ENCODE data around the gene NMNAT2.
A peak's percentile ranks its signal among the peaks of the same experiment; 100 is the strongest.

Gene NMNAT2

DNA sequence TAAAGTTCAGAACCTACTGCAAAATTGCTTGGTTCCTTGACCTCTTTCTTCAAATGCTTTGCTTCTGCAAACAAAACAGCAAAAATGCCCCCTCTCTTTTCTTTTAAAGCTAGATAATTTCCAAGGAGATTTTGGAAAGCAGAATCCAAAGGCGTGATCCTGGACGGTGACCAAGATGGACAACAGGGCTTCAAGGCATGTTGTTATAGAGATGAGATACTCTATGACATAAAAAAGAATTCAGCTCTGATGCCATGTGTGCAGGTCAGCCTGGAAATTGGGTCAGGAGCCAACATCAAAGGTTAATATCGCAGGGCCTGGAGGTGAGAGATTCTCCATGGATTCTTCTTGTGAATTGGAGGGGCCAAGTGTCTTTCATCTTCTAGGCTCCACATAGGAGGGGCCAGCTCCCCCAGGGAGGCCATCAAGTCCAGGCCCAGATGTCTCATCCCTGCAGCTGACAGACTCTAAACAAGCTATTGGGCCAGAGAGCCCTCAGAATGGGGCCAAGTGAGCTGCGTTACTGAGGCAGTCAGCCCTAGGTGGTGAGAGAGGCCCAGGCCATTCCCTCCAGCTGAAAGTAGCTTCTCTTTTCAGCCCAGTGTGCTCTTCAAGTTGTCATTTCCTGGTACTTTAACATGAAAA, 45.5 kb downstream of the NMNAT2 start:
- H3K27ac ChIP-seq (replicated peaks; ENCODE audit: low read length) = no peak overlapping the region
- no peak overlapping the region for H3K4ac ChIP-seq (ENCODE audit: low read length)
- no peak overlapping the region for H4K91ac ChIP-seq (ENCODE audit: low read depth, low read length, poor library complexity)
- H3K79me1 ChIP-seq (ENCODE audit: low read depth, low read length) = no peaks in the 10 kb centered on the region
- H2BK120ac ChIP-seq (ENCODE audit: low read depth, low read length) = no peak overlapping the region
- H3K23ac ChIP-seq (ENCODE audit: low read depth, low read length, poor library complexity) = no peak overlapping the region
- H2AFZ ChIP-seq (ENCODE audit: low read length) = no peak overlapping the region
- no peaks in the 10 kb centered on the region for H3K27me3 ChIP-seq (ENCODE audit: control insufficient read depth in 3 of 3, insufficient read depth in 3 of 3, low read depth in 1 of 3, low read length in 3 of 3)
- H3K4me3 ChIP-seq (ENCODE audit: low read length in 2 of 2) = no peak overlapping the region
- H2AK5ac ChIP-seq (ENCODE audit: low read depth, low read length) = no peak overlapping the region
- no peaks in the 10 kb centered on the region for H3K36me3 ChIP-seq (replicated peaks in 1 of 2; ENCODE audit: control insufficient read depth in 2 of 2, insufficient read depth in 2 of 2, low read length in 2 of 2)
- no peak overlapping the region for H4K8ac ChIP-seq (ENCODE audit: low read depth, low read length)
- H3K9ac ChIP-seq (ENCODE audit: low read depth, low read length, poor library complexity) = no peak overlapping the region
- DNase-seq (ENCODE audit: low spot score) = no peak
- H3K4me1 ChIP-seq (ENCODE audit: control insufficient read depth in 2 of 2, insufficient read depth in 1 of 2, low read depth in 1 of 2, low read length in 2 of 2) = peaks cover 0 to 6% of the 10 kb centered on the region in 2 donors
- no peak overlapping the region for H2BK5ac ChIP-seq (ENCODE audit: low read length)
- H2BK12ac ChIP-seq (ENCODE audit: low read length) = no peak overlapping the region
- no peak overlapping the region for H3K4me2 ChIP-seq (ENCODE audit: insufficient read depth, low read length, poor library complexity, severe bottlenecking)
- peak overlapping the region; percentile 40 for H3K18ac ChIP-seq (ENCODE audit: low read length)
- no peaks in the 10 kb centered on the region for H3K9me3 ChIP-seq (replicated peaks in 1 of 2; ENCODE audit: control insufficient read depth in 2 of 2, insufficient read depth in 1 of 2, low read depth in 1 of 2, low read length in 2 of 2)
- H2BK15ac ChIP-seq (ENCODE audit: low read length) = no peak overlapping the region
- WGBS, 2 donors (ENCODE audit: extremely low coverage in 2 of 2, insufficient read length in 2 of 2, insufficient replicate concordance in 1 of 2) = no CpG with 5 or more reads among the region's 4 CpGs
- H3K14ac ChIP-seq (ENCODE audit: low read length) = no peak overlapping the region

DNA sequence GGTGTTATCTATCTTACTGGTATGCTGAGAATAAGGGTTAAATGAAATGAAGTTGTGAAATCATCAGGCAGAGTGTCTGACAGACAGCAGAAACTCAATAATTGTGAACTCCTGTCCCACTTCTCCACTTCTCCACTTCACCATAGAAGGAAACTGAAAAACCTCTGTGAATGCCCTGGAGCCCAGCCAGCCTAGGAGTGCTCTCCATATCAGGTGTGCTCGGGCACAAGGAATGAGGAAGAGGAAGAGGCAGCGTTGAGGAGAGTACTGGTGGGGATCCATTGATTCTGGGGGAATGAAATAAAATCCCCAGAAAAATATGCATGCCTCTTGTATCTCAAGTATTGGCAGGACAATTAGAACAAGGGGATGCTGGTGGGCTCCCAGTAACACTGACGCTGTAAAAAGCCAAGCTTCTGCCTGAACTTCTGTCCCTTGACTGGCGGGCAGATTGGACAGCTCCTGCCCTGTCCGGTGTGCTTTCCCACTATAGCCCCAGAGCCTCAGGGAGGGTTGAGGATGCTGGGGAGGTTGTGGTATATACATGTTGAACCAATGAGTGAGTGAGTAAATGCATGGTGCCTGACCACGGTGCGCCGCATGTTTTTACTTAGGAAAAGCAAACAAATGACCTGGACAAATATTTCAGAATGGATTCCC, 47.7 kb downstream of the NMNAT2 start:
- Histone ChIP-seq H3K4ac (ENCODE audit: low read length) (no peak overlapping the region), H4K91ac (ENCODE audit: low read depth, low read length, poor library complexity) (no peak overlapping the region), H3K14ac (ENCODE audit: low read length) (no peak overlapping the region), H3K18ac (ENCODE audit: low read length) (no peak overlapping the region), H4K8ac (ENCODE audit: low read depth, low read length) (no peak overlapping the region), H3K23ac (ENCODE audit: low read depth, low read length, poor library complexity) (no peak overlapping the region), H3K4me3 (ENCODE audit: low read length in 2 of 2) (no peak overlapping the region), H2BK5ac (ENCODE audit: low read length) (no peak overlapping the region), H3K27ac (replicated peaks; ENCODE audit: low read length) (no peak overlapping the region), H2BK15ac (ENCODE audit: low read length) (no peak overlapping the region), H2BK120ac (ENCODE audit: low read depth, low read length) (no peak overlapping the region), H3K36me3 (replicated peaks in 1 of 2; ENCODE audit: control insufficient read depth in 2 of 2, insufficient read depth in 2 of 2, low read length in 2 of 2) (no peaks in the 10 kb centered on the region), H3K4me2 (ENCODE audit: insufficient read depth, low read length, poor library complexity, severe bottlenecking) (no peak overlapping the region), H3K4me1 (ENCODE audit: control insufficient read depth in 2 of 2, insufficient read depth in 1 of 2, low read depth in 1 of 2, low read length in 2 of 2) (peaks cover 0 to 6% of the 10 kb centered on the region in 2 donors), H2AK5ac (ENCODE audit: low read depth, low read length) (peak overlapping the region; percentile 20), H3K27me3 (ENCODE audit: control insufficient read depth in 3 of 3, insufficient read depth in 3 of 3, low read depth in 1 of 3, low read length in 3 of 3) (no peaks in the 10 kb centered on the region), H2BK12ac (ENCODE audit: low read length) (no peak overlapping the region), H3K9ac (ENCODE audit: low read depth, low read length, poor library complexity) (no peak overlapping the region), H3K9me3 (replicated peaks in 1 of 2; ENCODE audit: control insufficient read depth in 2 of 2, insufficient read depth in 1 of 2, low read depth in 1 of 2, low read length in 2 of 2) (no peaks in the 10 kb centered on the region), H2AFZ (ENCODE audit: low read length) (no peak overlapping the region), H3K79me1 (ENCODE audit: low read depth, low read length) (no peaks in the 10 kb centered on the region)
- WGBS, 2 donors (ENCODE audit: extremely low coverage in 2 of 2, insufficient read length in 2 of 2, insufficient replicate concordance in 1 of 2) = no CpG with 5 or more reads among the region's 8 CpGs
- no peak for DNase-seq (ENCODE audit: low spot score)

DNA sequence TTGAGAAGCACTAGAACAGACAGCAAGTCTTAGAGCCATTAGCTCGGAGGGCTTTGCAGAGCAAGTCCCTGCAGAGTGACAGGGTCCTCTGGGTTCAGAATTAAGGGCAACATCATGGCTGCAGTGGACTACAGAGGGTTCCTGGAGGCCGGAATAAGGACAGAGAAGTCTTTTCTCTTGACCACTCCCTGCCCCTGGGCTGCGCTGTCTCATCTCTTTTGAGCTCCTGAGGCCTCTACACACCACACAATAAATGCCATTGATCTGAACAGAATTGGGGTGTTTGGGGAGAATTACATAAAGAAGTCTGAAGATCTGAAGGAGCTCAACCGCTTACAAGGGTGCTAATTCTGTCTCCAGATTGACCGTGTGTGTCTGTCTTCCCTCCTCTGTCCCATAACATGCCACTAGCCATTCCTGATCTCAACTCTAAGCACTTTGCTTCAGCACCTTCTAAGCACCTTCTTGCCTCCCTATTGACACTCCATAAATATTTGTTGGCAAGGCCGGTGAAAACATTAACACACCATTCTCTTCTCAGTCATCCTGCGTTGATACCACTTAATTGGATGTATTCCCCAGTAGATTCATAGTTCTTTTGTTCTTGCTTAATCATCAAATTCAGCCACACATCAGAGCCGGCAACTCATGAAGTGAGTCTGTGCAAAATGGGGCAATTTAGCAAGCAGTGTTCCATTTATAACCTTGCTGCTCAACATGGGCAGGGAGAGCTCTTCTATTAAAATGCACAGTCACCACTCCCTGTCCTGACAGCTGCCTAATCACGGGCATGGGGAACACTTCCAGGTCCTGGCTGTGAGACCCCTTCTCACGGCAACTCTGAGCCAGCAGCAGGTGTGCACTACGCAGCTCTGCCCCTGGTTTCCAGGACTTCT, 49.7 kb downstream of the NMNAT2 start:
- Histone ChIP-seq H3K36me3 (replicated peaks in 1 of 2; ENCODE audit: control insufficient read depth in 2 of 2, insufficient read depth in 2 of 2, low read length in 2 of 2) (no peaks in the 10 kb centered on the region), H3K9me3 (replicated peaks in 1 of 2; ENCODE audit: control insufficient read depth in 2 of 2, insufficient read depth in 1 of 2, low read depth in 1 of 2, low read length in 2 of 2) (no peaks in the 10 kb centered on the region), H2BK15ac (ENCODE audit: low read length) (no peak overlapping the region), H2AFZ (ENCODE audit: low read length) (no peak overlapping the region), H2BK120ac (ENCODE audit: low read depth, low read length) (no peak overlapping the region), H3K9ac (ENCODE audit: low read depth, low read length, poor library complexity) (no peak overlapping the region), H3K23ac (ENCODE audit: low read depth, low read length, poor library complexity) (no peak overlapping the region), H3K27ac (replicated peaks; ENCODE audit: low read length) (no peak overlapping the region), H3K4me1 (ENCODE audit: control insufficient read depth in 2 of 2, insufficient read depth in 1 of 2, low read depth in 1 of 2, low read length in 2 of 2) (peaks cover 0 to 2% of the 10 kb centered on the region in 2 donors), H3K4me3 (ENCODE audit: low read length in 2 of 2) (no peak overlapping the region), H3K79me1 (ENCODE audit: low read depth, low read length) (no peaks in the 10 kb centered on the region), H2AK5ac (ENCODE audit: low read depth, low read length) (no peak overlapping the region), H3K18ac (ENCODE audit: low read length) (peak overlapping the region; percentile 50), H2BK12ac (ENCODE audit: low read length) (no peak overlapping the region), H3K14ac (ENCODE audit: low read length) (no peak overlapping the region), H4K8ac (ENCODE audit: low read depth, low read length) (no peak overlapping the region), H3K4ac (ENCODE audit: low read length) (no peak overlapping the region), H3K27me3 (ENCODE audit: control insufficient read depth in 3 of 3, insufficient read depth in 3 of 3, low read depth in 1 of 3, low read length in 3 of 3) (no peaks in the 10 kb centered on the region), H2BK5ac (ENCODE audit: low read length) (no peak overlapping the region), H3K4me2 (ENCODE audit: insufficient read depth, low read length, poor library complexity, severe bottlenecking) (no peak overlapping the region), H4K91ac (ENCODE audit: low read depth, low read length, poor library complexity) (no peak overlapping the region)
- DNase-seq (ENCODE audit: low spot score) = no peak
- WGBS, 2 donors (ENCODE audit: extremely low coverage in 2 of 2, insufficient read length in 2 of 2, insufficient replicate concordance in 1 of 2) = no CpG with 5 or more reads among the region's 11 CpGs

DNA sequence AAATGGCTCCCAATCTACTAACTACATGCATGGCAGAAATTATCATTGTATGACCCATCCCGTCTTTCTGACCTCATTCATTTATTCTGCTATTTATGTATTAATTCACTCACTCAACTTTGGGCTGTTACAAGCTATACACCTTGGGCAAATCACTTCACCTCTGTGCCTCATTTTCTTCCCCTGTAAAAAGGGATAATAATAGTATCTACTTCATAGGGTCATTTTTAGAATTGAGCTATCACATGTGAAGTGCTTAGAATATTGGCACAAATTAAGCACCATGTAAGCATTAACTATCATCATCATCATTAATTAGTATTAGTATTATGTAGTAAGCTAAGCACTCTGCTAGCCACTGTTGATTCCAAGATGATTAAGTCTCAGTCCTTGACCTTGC, 52.1 kb downstream of the NMNAT2 start:
- no peak overlapping the region for H2AFZ ChIP-seq (ENCODE audit: low read length)
- H2AK5ac ChIP-seq (ENCODE audit: low read depth, low read length) = no peak overlapping the region
- H3K9me3 ChIP-seq (replicated peaks in 1 of 2; ENCODE audit: control insufficient read depth in 2 of 2, insufficient read depth in 1 of 2, low read depth in 1 of 2, low read length in 2 of 2) = no peaks in the 10 kb centered on the region
- H3K36me3 ChIP-seq (replicated peaks in 1 of 2; ENCODE audit: control insufficient read depth in 2 of 2, insufficient read depth in 2 of 2, low read length in 2 of 2) = no peaks in the 10 kb centered on the region
- H3K14ac ChIP-seq (ENCODE audit: low read length) = no peak overlapping the region
- peaks cover 0 to 2% of the 10 kb centered on the region in 2 donors for H3K4me1 ChIP-seq (ENCODE audit: control insufficient read depth in 2 of 2, insufficient read depth in 1 of 2, low read depth in 1 of 2, low read length in 2 of 2)
- no peak overlapping the region for H2BK15ac ChIP-seq (ENCODE audit: low read length)
- H3K23ac ChIP-seq (ENCODE audit: low read depth, low read length, poor library complexity) = no peak overlapping the region
- H4K8ac ChIP-seq (ENCODE audit: low read depth, low read length) = no peak overlapping the region
- H3K4ac ChIP-seq (ENCODE audit: low read length) = no peak overlapping the region
- DNase-seq (ENCODE audit: low spot score) = no peak
- no peak overlapping the region for H3K4me2 ChIP-seq (ENCODE audit: insufficient read depth, low read length, poor library complexity, severe bottlenecking)
- no peak overlapping the region for H3K18ac ChIP-seq (ENCODE audit: low read length)
- H4K91ac ChIP-seq (ENCODE audit: low read depth, low read length, poor library complexity) = no peak overlapping the region
- H2BK12ac ChIP-seq (ENCODE audit: low read length) = no peak overlapping the region
- no peaks in the 10 kb centered on the region for H3K79me1 ChIP-seq (ENCODE audit: low read depth, low read length)
- H3K4me3 ChIP-seq (ENCODE audit: low read length in 2 of 2) = no peak overlapping the region
- H3K27me3 ChIP-seq (ENCODE audit: control insufficient read depth in 3 of 3, insufficient read depth in 3 of 3, low read depth in 1 of 3, low read length in 3 of 3) = no peaks in the 10 kb centered on the region
- WGBS, 2 donors (ENCODE audit: extremely low coverage in 2 of 2, insufficient read length in 2 of 2, insufficient replicate concordance in 1 of 2) = no CpG with 5 or more reads among the region's 1 CpG
- H3K27ac ChIP-seq (replicated peaks; ENCODE audit: low read length) = no peak overlapping the region
- no peak overlapping the region for H2BK120ac ChIP-seq (ENCODE audit: low read depth, low read length)
- H2BK5ac ChIP-seq (ENCODE audit: low read length) = no peak overlapping the region
- no peak overlapping the region for H3K9ac ChIP-seq (ENCODE audit: low read depth, low read length, poor library complexity)
